Adrenal gland (tissue), 12 donors: Measurements from ENCODE around the gene RAPGEF4. TPM values are rescaled to one million over a fixed set of nuclear protein-coding genes. Genes with fewer than 3 reads are reported as not detected.

Source experiments
- DNase-seq, 7 donors: peaks; one replicate each; pipeline ENCODE4 v3.0.0-alpha.2; 2019 to 2020
- H3K27ac ChIP-seq, 5 donors: fragments of 200-600 bp; sonication (generic) in 4 of 5; 1 replicate in 3 of 5; 2 replicates in 2 of 5; pipeline versions ENCODE4 v1.5.1 to v1.8.0; 2016 to 2020; ENCODE audit warnings: mild to moderate bottlenecking in 1 of 5
- H3K27me3 ChIP-seq: fragments of 200-600 bp; 2 replicates; pipeline ENCODE4 v1.8.0; 2021
- H3K36me3 ChIP-seq, 2 donors: fragments of 200-600 bp; replicated peaks in 1 of 2; 1 replicate in 1 of 2; 2 replicates in 1 of 2; pipeline versions ENCODE4 v1.5.1 to v1.8.0; 2018 to 2022
- H3K4me1 ChIP-seq, 2 donors: fragments of 200-600 bp; replicated peaks in 1 of 2; 1 replicate in 1 of 2; 2 replicates in 1 of 2; pipeline versions ENCODE4 v1.5.1 to v1.8.0; 2018 to 2021
- H3K4me3 ChIP-seq, 4 donors: fragments of 200-600 bp; sonication (generic) in 3 of 4; one replicate each; pipeline ENCODE4 v1.5.1; 2016 to 2018
- H3K9me3 ChIP-seq, 3 donors: fragments of 200-600 bp; sonication (generic) in 1 of 3; replicated peaks in 1 of 3; 1 replicate in 2 of 3; 2 replicates in 1 of 3; pipeline versions ENCODE4 v1.5.1 to v1.8.0; 2016 to 2021
- POLR2A ChIP-seq, 2 donors: fragments of 450-650 bp; IDR thresholded peaks; one replicate each; pipeline ENCODE4 v1.6.1; 2017; ENCODE audit warnings: antibody characterized with exemption in 2 of 2, mild to moderate bottlenecking in 2 of 2, moderate library complexity in 1 of 2
- WGBS, 4 donors: extraction: QIAGEN DNeasy Blood & Tissue Kit in 2 of 4; methylation state at CpG; one replicate each; pipeline versions ENCODE4 v1.1.5 to v1.1.7; 2013 to 2017; 5-methylcytosine and 5-hydroxymethylcytosine counted together
- intact Hi-C, 2 donors: fragments of 100-400 bp; cut with DNase I; formaldehyde crosslinking; loops; one replicate each; pipeline versions ENCODE4 v1.14.1 to v1.15.0; 2022 to 2023
- polyA plus RNA-seq, 3 donors: library from polyadenylated mRNA; stranded (reverse); fragments of 200-250 nt in 2 of 3; fragments of 350-450 nt in 1 of 3; fragmentation: Illumina TruSeq in 1 of 3; extraction: RNeasy Lipid Tissue Mini Kit (QIAGEN cat#74804) in 1 of 3; gene quantifications; one replicate each; pipeline ENCODE4 v1.2.3, GENCODE V29; 2013 to 2014
- total RNA-seq, 9 donors: library from RNA; depleted of rRNA in 4 of 9; stranded (reverse); fragments of >200 nt in 4 of 9; fragments of 120-200 nt in 1 of 9; fragmentation: NEBNext Ultra II Directional in 1 of 9; extraction: Animal tissue kit (Norgen Biotek cat#: 25700) in 1 of 9; gene quantifications; one replicate each; pipeline versions ENCODE4 v1.1.0 to v1.2.4, GENCODE V29; 2013 to 2023
- TF ChIP-seq, protein P1 (sequence below), 6 experiments: fragments of 450-650 bp in 4 of 6; fragments of 200-600 bp in 2 of 6; sonication (generic) in 1 of 6; IDR thresholded peaks; 1 replicate in 5 of 6; 2 replicates in 1 of 6; pipeline versions ENCODE4 v1.5.1 to v1.8.0; 2016 to 2021; ENCODE audit warnings: antibody characterized with exemption in 6 of 6, mild to moderate bottlenecking in 2 of 6, moderate library complexity in 1 of 6
- donor health status: healthy with polysubstance abuse.
- donor health status: Bipolar disorder and iron deficiency.
- donor health status: DM: yes; HTN: yes; CAD: no.
- donor health status: DM: no; HTN: no; CAD: no.
- donor health status: DM: no; HTN: no; CAD: no.
- donor health status: DM: yes; HTN: yes; CAD: no.

Gene RAPGEF4
- total and polyA plus RNA-seq, 12 donors: 24.8 to 288 (median 101) TPM

GRCh38 chr2:172870396-172870795, 134.8 kb downstream of the RAPGEF4 start:
- TF ChIP-seq POLR2A (IDR thresholded peaks at IDR 0.05): no peak
- TF ChIP-seq, protein P1, sequence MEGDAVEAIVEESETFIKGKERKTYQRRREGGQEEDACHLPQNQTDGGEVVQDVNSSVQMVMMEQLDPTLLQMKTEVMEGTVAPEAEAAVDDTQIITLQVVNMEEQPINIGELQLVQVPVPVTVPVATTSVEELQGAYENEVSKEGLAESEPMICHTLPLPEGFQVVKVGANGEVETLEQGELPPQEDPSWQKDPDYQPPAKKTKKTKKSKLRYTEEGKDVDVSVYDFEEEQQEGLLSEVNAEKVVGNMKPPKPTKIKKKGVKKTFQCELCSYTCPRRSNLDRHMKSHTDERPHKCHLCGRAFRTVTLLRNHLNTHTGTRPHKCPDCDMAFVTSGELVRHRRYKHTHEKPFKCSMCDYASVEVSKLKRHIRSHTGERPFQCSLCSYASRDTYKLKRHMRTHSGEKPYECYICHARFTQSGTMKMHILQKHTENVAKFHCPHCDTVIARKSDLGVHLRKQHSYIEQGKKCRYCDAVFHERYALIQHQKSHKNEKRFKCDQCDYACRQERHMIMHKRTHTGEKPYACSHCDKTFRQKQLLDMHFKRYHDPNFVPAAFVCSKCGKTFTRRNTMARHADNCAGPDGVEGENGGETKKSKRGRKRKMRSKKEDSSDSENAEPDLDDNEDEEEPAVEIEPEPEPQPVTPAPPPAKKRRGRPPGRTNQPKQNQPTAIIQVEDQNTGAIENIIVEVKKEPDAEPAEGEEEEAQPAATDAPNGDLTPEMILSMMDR (IDR thresholded peaks at IDR 0.05): no peak
- no peak for DNase-seq
- intact Hi-C loops: no loop called here
- H3K4me1 ChIP-seq: peaks cover 10 to 43% of the 10 kb centered on the region in 2 donors
- 80 to 91% (median 89%) methylated on average over 2 of the region's 2 CpGs for WGBS, 4 donors
- H3K4me3 ChIP-seq: no peak overlapping the region
- H3K27ac ChIP-seq: peak overlapping the region in 1 of 5 donors; percentile 20
- H3K9me3 ChIP-seq: no peaks in the 10 kb centered on the region
- H3K27me3 ChIP-seq: no peaks in the 10 kb centered on the region
- no peaks in the 10 kb centered on the region for H3K36me3 ChIP-seq

GRCh38 chr2:172877826-172878225, 142.2 kb downstream of the RAPGEF4 start:
- H3K27ac ChIP-seq: no peak overlapping the region
- no peaks in the 10 kb centered on the region for H3K9me3 ChIP-seq
- intact Hi-C loops: no loop called here
- peaks cover 4 to 23% of the 10 kb centered on the region in 2 donors for H3K4me1 ChIP-seq
- H3K4me3 ChIP-seq: no peak overlapping the region
- H3K36me3 ChIP-seq: no peaks in the 10 kb centered on the region
- no peak for DNase-seq
- TF ChIP-seq, protein P1 (IDR thresholded peaks at IDR 0.05): no peak
- no peak for TF ChIP-seq POLR2A (IDR thresholded peaks at IDR 0.05)
- 53 to 78% (median 64%) methylated on average over 2 of the region's 2 CpGs for WGBS, 4 donors
- no peaks in the 10 kb centered on the region for H3K27me3 ChIP-seq

DNA sequence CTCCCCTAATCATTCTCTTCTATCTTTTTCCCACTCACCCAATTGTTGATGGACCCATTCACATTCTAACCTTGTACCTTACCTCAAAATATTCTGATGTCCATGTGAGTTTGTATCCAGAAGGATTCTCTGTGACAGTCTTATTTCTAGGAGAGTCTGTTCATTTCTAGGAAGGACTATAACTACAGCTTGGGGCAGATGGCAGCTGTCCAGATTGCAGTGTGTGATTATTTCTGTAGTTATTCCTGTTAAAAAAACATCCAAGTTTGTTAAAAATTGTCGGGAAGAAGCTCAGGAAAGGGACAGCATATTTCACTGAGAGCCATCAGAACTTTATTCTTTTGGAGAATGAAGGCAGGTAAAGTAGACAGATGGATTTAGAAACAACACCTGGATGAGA, 142.6 kb downstream of the RAPGEF4 start:
- peak in 3 of 7 donors; percentile 28 to 43 (median 34) for DNase-seq
- TF ChIP-seq, protein P1 (IDR thresholded peaks at IDR 0.05): no peak
- TF ChIP-seq POLR2A (IDR thresholded peaks at IDR 0.05): no peak
- H3K36me3 ChIP-seq: no peaks in the 10 kb centered on the region
- peaks cover 4 to 23% of the 10 kb centered on the region in 2 donors for H3K4me1 ChIP-seq
- WGBS, 4 donors: 20 to 34% (median 30%) methylated on average over 1 of the region's 1 CpG
- H3K9me3 ChIP-seq: no peaks in the 10 kb centered on the region
- no peak overlapping the region for H3K4me3 ChIP-seq
- no peaks in the 10 kb centered on the region for H3K27me3 ChIP-seq
- no peak overlapping the region for H3K27ac ChIP-seq
- intact Hi-C loops: no loop called here

GRCh38 chr2:172884336-172884735, 148.7 kb downstream of the RAPGEF4 start:
- Histone ChIP-seq H3K9me3 (no peaks in the 10 kb centered on the region), H3K27ac (no peak overlapping the region), H3K27me3 (no peaks in the 10 kb centered on the region), H3K4me1 (peaks cover 0 to 27% of the 10 kb centered on the region in 2 donors), H3K36me3 (no peaks in the 10 kb centered on the region), H3K4me3 (no peak overlapping the region)
- no peak for DNase-seq
- no peak for TF ChIP-seq POLR2A (IDR thresholded peaks at IDR 0.05)
- TF ChIP-seq, protein P1 (IDR thresholded peaks at IDR 0.05): no peak
- 92 to 100% (median 95%) methylated on average over 1 of the region's 1 CpG for WGBS, 4 donors
- intact Hi-C loops: no loop called here
